A549 (cell line): ENCODE results near the gene NOC4L.

Source experiments
- BHLHE40 ChIP-seq: IDR thresholded peaks from 2 replicates; pipeline ENCODE4 v1.6.1; 2012; ENCODE audit warnings: low read depth, low read length, inconsistent platforms
- CBX2 ChIP-seq: fragments of 200-600 bp; sonication (generic); IDR thresholded peaks from 2 replicates; pipeline ENCODE4 v1.6.1; 2016; ENCODE audit warnings: low read depth, mild to moderate bottlenecking, borderline replicate concordance
- CEBPB ChIP-seq, 2 experiments: fragments of >200 bp in 1 of 2; sonication (Bioruptor Twin) in 1 of 2; formaldehyde crosslinking in 1 of 2; IDR thresholded peaks; 2 replicates each; pipeline ENCODE4 v1.6.1; 2012 to 2016
- CTCF ChIP-seq: fragments of >200 bp; sonication (Bioruptor Twin); formaldehyde crosslinking; IDR thresholded peaks from 3 replicates; pipeline ENCODE4 v1.5.1; 2016
- EP300 ChIP-seq, 2 experiments: fragments of >200 bp; sonication (Bioruptor Twin); formaldehyde crosslinking; IDR thresholded peaks; 2 replicates in 1 of 2; 3 replicates in 1 of 2; pipeline ENCODE4 v1.6.1; 2016 to 2017
- MAFK ChIP-seq: fragments of 450-650 bp; IDR thresholded peaks from 2 replicates; pipeline ENCODE4 v1.6.1; 2014; ENCODE audit not compliant: partially characterized antibody
- POLR2A ChIP-seq: IDR thresholded peaks from 2 replicates; pipeline ENCODE4 v1.6.1; 2012; ENCODE audit warnings: mild to moderate bottlenecking, low read length
- POLR2AphosphoS2 ChIP-seq: conservative IDR thresholded peaks from 2 replicates; pipeline ENCODE4 v1.6.1; 2012; ENCODE audit warnings: low read length, improper control_type of control experiment, inconsistent platforms
- REST ChIP-seq: fragments of 200-600 bp; sonication (generic); IDR thresholded peaks from 2 replicates; pipeline ENCODE4 v1.6.1; 2016; ENCODE audit warnings: antibody characterized with exemption, mild to moderate bottlenecking, moderate library complexity
- SREBF2 ChIP-seq: fragments of 450-650 bp; IDR thresholded peaks from 2 replicates; pipeline ENCODE4 v1.6.1; 2014; ENCODE audit warnings: mild to moderate bottlenecking, moderate library complexity

GRCh38 chr12:132115500-132115899 lies 28.8 kb upstream of the NOC4L start:
- TF ChIP-seq EP300 (IDR thresholded peaks at IDR 0.05): no peak
- no peak for TF ChIP-seq BHLHE40
- no peak for TF ChIP-seq MAFK
- no peak for TF ChIP-seq CTCF
- no peak for TF ChIP-seq POLR2A
- no peak for TF ChIP-seq SREBF2
- TF ChIP-seq POLR2AphosphoS2: no peak
- no peak for TF ChIP-seq REST
- TF ChIP-seq CBX2: no peak
- TF ChIP-seq CEBPB (IDR thresholded peaks at IDR 0.05): no peak
